ENCODE results near the gene STAG1.
"Not testable (repeated sequence)": the region's sequence is repeated elsewhere in the genome, so short reads cannot be mapped to it uniquely, and the experiment has no call there.

Gene STAG1

GRCh38 chr3:136380530-136380929 is 371.6 kb downstream of the STAG1 start:
- no peak for FAIRE-seq

- FAIRE-seq, result no peak
Measured at GRCh38 chr3:136378011-136378410, 374.2 kb downstream of the STAG1 start.

GRCh38 chr3:136377508-136377907 is 374.7 kb downstream of the STAG1 start:
- FAIRE-seq, result no peak

- FAIRE-seq, result not testable (repeated sequence)
Measured at GRCh38 chr3:136375800-136376199, 376.4 kb downstream of the STAG1 start.

- no peak for FAIRE-seq
Measured at GRCh38 chr3:136366289-136366688, 385.9 kb downstream of the STAG1 start.

- FAIRE-seq, result no peak
Measured at GRCh38 chr3:136353461-136353860, 398.7 kb downstream of the STAG1 start.

GRCh38 chr3:136351905-136352304 is 400.3 kb downstream of the STAG1 start:
- no peak for FAIRE-seq

GRCh38 chr3:136351351-136351750 is 400.8 kb downstream of the STAG1 start:
- FAIRE-seq, result no peak

GRCh38 chr3:136350557-136350956 is 401.6 kb downstream of the STAG1 start:
- FAIRE-seq, result no peak

- FAIRE-seq, result no peak
Measured at GRCh38 chr3:136350132-136350531, 402.0 kb downstream of the STAG1 start.

- FAIRE-seq, result peak; percentile 33
Measured at GRCh38 chr3:136346486-136346885, 405.7 kb downstream of the STAG1 start.

- no peak for FAIRE-seq
Measured at GRCh38 chr3:136343873-136344555, 408.2 kb downstream of the STAG1 start.

- FAIRE-seq, result no peak
Measured at GRCh38 chr3:136343446-136343845, 408.7 kb downstream of the STAG1 start.

- no peak for FAIRE-seq
Measured at GRCh38 chr3:136336329-136337100, 415.7 kb downstream of the STAG1 start.

GRCh38 chr3:136334726-136335125 is 417.5 kb downstream of the STAG1 start:
- not testable (repeated sequence) for FAIRE-seq

GRCh38 chr3:136334209-136334608 is 418.0 kb downstream of the STAG1 start:
- no peak for FAIRE-seq

GRCh38 chr3:136332776-136333175 is 419.4 kb downstream of the STAG1 start:
- no peak for FAIRE-seq

GRCh38 chr3:136332302-136332701 is 419.9 kb downstream of the STAG1 start:
- no peak for FAIRE-seq

GRCh38 chr3:136330900-136331299 is 421.3 kb downstream of the STAG1 start:
- FAIRE-seq, result no peak

- no peak for FAIRE-seq
Measured at GRCh38 chr3:136329593-136329992, 422.6 kb downstream of the STAG1 start.

- no peak for FAIRE-seq
Measured at GRCh38 chr3:136327671-136328070, 424.5 kb downstream of the STAG1 start.

- no peak for FAIRE-seq
Measured at GRCh38 chr3:136326316-136326715, 425.9 kb downstream of the STAG1 start.

- no peak for FAIRE-seq
Measured at GRCh38 chr3:136311968-136312367, 440.2 kb downstream of the STAG1 start.

- no peak for FAIRE-seq
Measured at GRCh38 chr3:136311261-136311660, 440.9 kb downstream of the STAG1 start.
